DND-41 (cell line): ENCODE measurements around the gene DCAF8L1.

Source experiments
- ATAC-seq: fragments of 200-7000 bp; cut with Tn5 transposase; 3 replicates; pipeline ENCODE4 v1.9.1; 2021; ENCODE audit warnings: low read depth; ENCODE audit not compliant: insufficient read depth
- DNase-seq: peaks from one replicate; pipeline ENCODE4 v3.0.0-alpha.2; 2020
- H2AFZ ChIP-seq: 2 replicates; pipeline ENCODE4 v1.6.0; 2012; ENCODE audit warnings: low read depth, low read length
- H3K27ac ChIP-seq: 2 replicates; pipeline ENCODE4 v1.5.1; 2012; ENCODE audit warnings: low read length, inconsistent platforms
- H3K27me3 ChIP-seq: fragments of 200-600 bp; sonication (generic); 2 replicates; pipeline ENCODE4 v1.6.0; 2012; ENCODE audit warnings: low read length, mild to moderate bottlenecking, inconsistent platforms; ENCODE audit not compliant: insufficient read depth, poor library complexity
- H3K36me3 ChIP-seq: 2 replicates; pipeline ENCODE4 v1.5.1; 2012; ENCODE audit warnings: low read length, inconsistent platforms; ENCODE audit not compliant: insufficient read depth
- H3K4me1 ChIP-seq: 2 replicates; pipeline ENCODE4 v1.5.1; 2012; ENCODE audit warnings: mild to moderate bottlenecking, low read length; ENCODE audit not compliant: insufficient read depth
- H3K4me2 ChIP-seq: 2 replicates; pipeline ENCODE4 v1.6.0; 2012; ENCODE audit warnings: mild to moderate bottlenecking, moderate library complexity, low read length, inconsistent platforms; ENCODE audit not compliant: insufficient read depth
- H3K4me3 ChIP-seq, 2 experiments: fragments of 200-600 bp in 1 of 2; shearing (Covaris generic) in 1 of 2; 2 replicates each; pipeline ENCODE4 v1.5.1; 2012 to 2016; ENCODE audit warnings: inconsistent platforms in 2 of 2, low read length in 2 of 2, mild to moderate bottlenecking in 2 of 2, low read depth in 1 of 2, moderate library complexity in 1 of 2
- H3K79me2 ChIP-seq: 2 replicates; pipeline ENCODE4 v1.6.0; 2012; ENCODE audit warnings: low read length, inconsistent platforms; ENCODE audit not compliant: insufficient read depth
- H3K9ac ChIP-seq: 2 replicates; pipeline ENCODE4 v1.6.0; 2012; ENCODE audit warnings: low read depth, mild to moderate bottlenecking, inconsistent platforms, low read length, moderate library complexity
- H3K9me3 ChIP-seq: 2 replicates; pipeline ENCODE4 v1.5.1; 2012; ENCODE audit warnings: low read length, moderate library complexity, mild to moderate bottlenecking, inconsistent platforms; ENCODE audit not compliant: insufficient read depth, severe bottlenecking
- H4K20me1 ChIP-seq: 2 replicates; pipeline ENCODE4 v1.6.0; 2012; ENCODE audit warnings: low read length; ENCODE audit not compliant: insufficient read depth
- EZH2 ChIP-seq: IDR thresholded peaks from 3 replicates; pipeline ENCODE4 v1.6.1; 2012; ENCODE audit warnings: borderline replicate concordance, low read depth, mild to moderate bottlenecking, moderate library complexity, low read length, inconsistent platforms; ENCODE audit not compliant: severe bottlenecking
- TF ChIP-seq, protein P1 (sequence below): IDR thresholded peaks from 2 replicates; pipeline ENCODE4 v1.5.1; 2012; ENCODE audit warnings: borderline replicate concordance, low read length, moderate library complexity, mild to moderate bottlenecking; ENCODE audit not compliant: poor library complexity, severe bottlenecking; ENCODE audit errors: extremely low read depth

DCAF8L1 gene

DNA sequence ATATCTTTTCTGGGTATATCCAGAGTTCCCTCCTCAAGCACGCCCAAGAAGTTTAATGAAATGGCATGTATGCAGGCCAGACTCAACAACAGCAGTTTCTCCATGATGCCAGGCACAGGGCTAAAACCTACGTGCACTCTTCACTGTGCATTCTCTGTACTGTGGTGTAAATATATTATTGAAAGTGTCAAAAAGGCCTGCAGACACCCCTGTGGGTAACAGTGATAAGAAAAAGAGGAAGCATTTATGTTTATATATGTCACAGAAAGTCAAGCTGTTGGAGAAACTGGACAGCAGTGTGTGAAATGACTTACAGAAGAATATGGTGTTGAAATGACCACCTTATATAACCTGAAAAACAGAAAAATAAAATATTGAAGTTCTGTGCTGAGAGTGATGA, 29.6 kb upstream of the DCAF8L1 start:
- Histone ChIP-seq H3K4me1 (no peaks in the 10 kb centered on the region), H3K79me2 (no peaks in the 10 kb centered on the region), H3K4me2 (no peak overlapping the region), H3K27ac (no peak overlapping the region), H3K36me3 (no peaks in the 10 kb centered on the region), H2AFZ (no peak overlapping the region), H3K9me3 (no peaks in the 10 kb centered on the region), H3K4me3 (no peak overlapping the region), H3K9ac (no peak overlapping the region), H3K27me3 (no peaks in the 10 kb centered on the region), H4K20me1 (no peaks in the 10 kb centered on the region)
- ATAC-seq (no peak), DNase-seq (no peak)
- TF ChIP-seq, protein P1, sequence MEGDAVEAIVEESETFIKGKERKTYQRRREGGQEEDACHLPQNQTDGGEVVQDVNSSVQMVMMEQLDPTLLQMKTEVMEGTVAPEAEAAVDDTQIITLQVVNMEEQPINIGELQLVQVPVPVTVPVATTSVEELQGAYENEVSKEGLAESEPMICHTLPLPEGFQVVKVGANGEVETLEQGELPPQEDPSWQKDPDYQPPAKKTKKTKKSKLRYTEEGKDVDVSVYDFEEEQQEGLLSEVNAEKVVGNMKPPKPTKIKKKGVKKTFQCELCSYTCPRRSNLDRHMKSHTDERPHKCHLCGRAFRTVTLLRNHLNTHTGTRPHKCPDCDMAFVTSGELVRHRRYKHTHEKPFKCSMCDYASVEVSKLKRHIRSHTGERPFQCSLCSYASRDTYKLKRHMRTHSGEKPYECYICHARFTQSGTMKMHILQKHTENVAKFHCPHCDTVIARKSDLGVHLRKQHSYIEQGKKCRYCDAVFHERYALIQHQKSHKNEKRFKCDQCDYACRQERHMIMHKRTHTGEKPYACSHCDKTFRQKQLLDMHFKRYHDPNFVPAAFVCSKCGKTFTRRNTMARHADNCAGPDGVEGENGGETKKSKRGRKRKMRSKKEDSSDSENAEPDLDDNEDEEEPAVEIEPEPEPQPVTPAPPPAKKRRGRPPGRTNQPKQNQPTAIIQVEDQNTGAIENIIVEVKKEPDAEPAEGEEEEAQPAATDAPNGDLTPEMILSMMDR, result no peak

DNA sequence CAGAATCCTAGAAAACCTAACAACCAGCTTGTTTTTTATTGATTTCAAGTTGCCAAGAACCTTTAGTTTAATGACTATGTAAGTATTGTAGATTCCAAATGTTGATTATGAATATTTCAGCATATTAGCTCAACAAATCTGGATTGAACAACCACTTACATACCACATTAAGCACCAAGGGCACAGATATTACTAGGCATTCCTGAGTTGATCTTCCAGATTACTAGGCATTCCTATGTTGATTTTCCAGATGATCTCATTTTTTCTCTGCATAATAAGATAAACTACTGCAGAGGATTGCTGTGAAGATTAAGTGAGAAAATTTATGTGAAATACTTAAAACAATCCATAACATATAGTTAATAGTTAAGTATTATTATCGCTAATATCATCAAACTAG, 17.4 kb upstream of the DCAF8L1 start:
- H3K4me3 ChIP-seq, result no peak overlapping the region
- TF ChIP-seq, protein P1, result no peak
- no peak for TF ChIP-seq EZH2
- DNase-seq (no peak), ATAC-seq (no peak)
- H3K27ac ChIP-seq, result no peak overlapping the region
- no peaks in the 10 kb centered on the region for H3K36me3 ChIP-seq
- H3K9me3 ChIP-seq, result no peaks in the 10 kb centered on the region
- no peak overlapping the region for H3K4me2 ChIP-seq
- H2AFZ ChIP-seq, result no peak overlapping the region
- no peaks in the 10 kb centered on the region for H3K4me1 ChIP-seq
- no peaks in the 10 kb centered on the region for H4K20me1 ChIP-seq
- no peak overlapping the region for H3K9ac ChIP-seq
- H3K27me3 ChIP-seq, result no peaks in the 10 kb centered on the region
- no peaks in the 10 kb centered on the region for H3K79me2 ChIP-seq

DNA sequence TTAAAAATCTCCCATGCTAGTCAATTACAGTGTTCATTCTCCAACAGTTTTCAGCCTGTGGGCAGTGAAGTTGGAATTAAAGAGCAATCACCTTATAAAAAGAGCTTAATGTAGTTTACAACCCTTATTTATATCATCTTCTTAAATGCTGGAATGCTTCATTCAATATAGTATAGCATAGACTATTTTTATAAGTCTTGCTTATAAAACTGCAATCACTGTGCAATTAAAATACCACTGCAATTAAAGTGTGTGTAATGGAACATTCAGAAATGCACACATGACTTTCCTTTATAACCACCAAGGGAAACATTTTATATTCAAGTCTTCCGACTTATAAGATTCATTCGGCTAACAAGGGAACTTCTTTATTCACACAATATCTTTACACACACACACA, 16.4 kb upstream of the DCAF8L1 start:
- no peak overlapping the region for H3K4me3 ChIP-seq
- ATAC-seq (no peak), DNase-seq (no peak)
- no peak overlapping the region for H2AFZ ChIP-seq
- H3K4me2 ChIP-seq, result no peak overlapping the region
- H3K4me1 ChIP-seq, result no peaks in the 10 kb centered on the region
- no peak overlapping the region for H3K9ac ChIP-seq
- no peaks in the 10 kb centered on the region for H4K20me1 ChIP-seq
- TF ChIP-seq EZH2, result no peak
- TF ChIP-seq, protein P1, result no peak
- no peak overlapping the region for H3K27ac ChIP-seq
- H3K79me2 ChIP-seq, result no peaks in the 10 kb centered on the region
- H3K9me3 ChIP-seq, result no peaks in the 10 kb centered on the region
- H3K36me3 ChIP-seq, result no peaks in the 10 kb centered on the region
- no peaks in the 10 kb centered on the region for H3K27me3 ChIP-seq

DNA sequence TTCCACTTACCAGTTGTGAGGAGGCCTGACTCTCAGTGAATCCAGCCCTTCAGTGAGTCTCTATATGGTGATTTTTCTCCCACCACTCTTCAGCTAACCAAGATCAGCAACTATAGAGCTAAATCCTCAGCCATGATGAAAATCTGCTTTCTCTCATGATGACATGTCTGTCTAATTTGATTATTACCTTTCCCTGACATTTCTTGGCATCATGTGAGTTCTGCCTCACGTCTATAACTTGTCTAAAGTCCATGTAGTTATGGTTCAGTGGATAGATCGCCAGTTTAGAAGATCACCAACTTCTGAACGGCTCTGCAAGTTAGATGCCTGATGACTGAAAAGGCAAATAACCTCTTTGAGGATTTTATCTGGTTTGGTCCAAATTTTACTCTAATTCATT, 14.9 kb upstream of the DCAF8L1 start:
- ATAC-seq (no peak), DNase-seq (no peak)
- no peaks in the 10 kb centered on the region for H4K20me1 ChIP-seq
- H3K4me2 ChIP-seq, result no peak overlapping the region
- H3K9me3 ChIP-seq, result no peaks in the 10 kb centered on the region
- no peaks in the 10 kb centered on the region for H3K27me3 ChIP-seq
- no peak overlapping the region for H2AFZ ChIP-seq
- H3K27ac ChIP-seq, result no peak overlapping the region
- TF ChIP-seq, protein P1, result no peak
- no peak for TF ChIP-seq EZH2
- no peaks in the 10 kb centered on the region for H3K4me1 ChIP-seq
- H3K79me2 ChIP-seq, result no peaks in the 10 kb centered on the region
- no peak overlapping the region for H3K4me3 ChIP-seq
- no peaks in the 10 kb centered on the region for H3K36me3 ChIP-seq
- H3K9ac ChIP-seq, result no peak overlapping the region
